Vagina (tissue), 2 donors: ENCODE data around the gene PLPPR2.

ENCODE experiments used
- CTCF ChIP-seq, 3 experiments: fragments of 450-650 bp in 2 of 3; fragments of 200-600 bp in 1 of 3; sonication (generic) in 1 of 3; IDR thresholded peaks; one replicate each; pipeline ENCODE4 v1.5.1; 2017 to 2019; ENCODE audit warnings: antibody characterized with exemption in 3 of 3, mild to moderate bottlenecking in 2 of 3, moderate library complexity in 2 of 3
- POLR2A ChIP-seq, 2 donors: fragments of 450-650 bp; IDR thresholded peaks; one replicate each; pipeline ENCODE4 v1.6.1; 2017; ENCODE audit warnings: antibody characterized with exemption in 2 of 2, mild to moderate bottlenecking in 2 of 2, moderate library complexity in 2 of 2
- POLR2AphosphoS5 ChIP-seq, 2 donors: sonication (generic); formaldehyde crosslinking; IDR thresholded peaks; one replicate each; pipeline ENCODE4 v1.9.0; 2017; ENCODE audit warnings: antibody characterized with exemption in 2 of 2, mild to moderate bottlenecking in 2 of 2, low read depth in 1 of 2; ENCODE audit not compliant: insufficient read depth in 1 of 2

GRCh38 chr19:11325544-11325943 lies 29.7 kb upstream of the PLPPR2 start:
- no peak for TF ChIP-seq CTCF (IDR thresholded peaks at IDR 0.05)
- no peak for TF ChIP-seq POLR2AphosphoS5 (IDR thresholded peaks at IDR 0.05; ENCODE audit: insufficient read depth in 1 of 2, low read depth in 1 of 2)
- no peak for TF ChIP-seq POLR2A (IDR thresholded peaks at IDR 0.05)
